EH (cell line): ENCODE data around the gene ZNF548.
A peak's percentile ranks its signal among the peaks of the same experiment; 100 is the strongest.

ENCODE experiments used
- DNase-seq: peaks from one replicate; pipeline ENCODE4 v3.0.0-alpha.2; 2015; ENCODE audit warnings: low read depth

The ZNF548 gene

GRCh38 chr19:57398868-57399267 lies 9.2 kb downstream of the ZNF548 start:
- no peak for DNase-seq

GRCh38 chr19:57403737-57404563 lies 14.3 kb downstream of the ZNF548 start:
- no peak for DNase-seq

GRCh38 chr19:57406516-57407123 lies 17.0 kb downstream of the ZNF548 start:
- DNase-seq: peak; percentile 51

- DNase-seq: peak; percentile 93
Observed at GRCh38 chr19:57410877-57411671, 21.4 kb downstream of the ZNF548 start, which contains the start of gene ZNF17. Gene ZNF17 (plus strand): TSS chr19:57411161. CDS start chr19:57413616, 2,455 bp downstream.

- DNase-seq: no peak
Observed at GRCh38 chr19:57419439-57419838, 29.8 kb downstream of the ZNF548 start.

GRCh38 chr19:57421037-57421436 lies 31.4 kb downstream of the ZNF548 start:
- no peak for DNase-seq

- DNase-seq: no peak
Observed at GRCh38 chr19:57434386-57435061, 44.9 kb downstream of the ZNF548 start.

- peak; percentile 98 for DNase-seq
Observed at GRCh38 chr19:57435062-57435978, 45.7 kb downstream of the ZNF548 start, which contains the start of gene ZNF749. Gene ZNF749 (plus strand): TSS chr19:57435325. CDS start chr19:57435579, 254 bp downstream.

GRCh38 chr19:57436417-57436816 lies 46.8 kb downstream of the ZNF548 start:
- DNase-seq: no peak

GRCh38 chr19:57437931-57438330 lies 48.3 kb downstream of the ZNF548 start:
- DNase-seq: peak; percentile 34

GRCh38 chr19:57438925-57439324 lies 49.3 kb downstream of the ZNF548 start:
- DNase-seq: no peak

- no peak for DNase-seq
Observed at GRCh38 chr19:57441979-57442752, 52.5 kb downstream of the ZNF548 start.

GRCh38 chr19:57443121-57443696 lies 53.6 kb downstream of the ZNF548 start:
- no peak for DNase-seq

GRCh38 chr19:57452307-57452706 lies 62.7 kb downstream of the ZNF548 start:
- no peak for DNase-seq
